PC-3 (cell line): ENCODE measurements around the gene PTPRR. TPM values are rescaled to one million over a fixed set of nuclear protein-coding genes. Genes with fewer than 3 reads are reported as not detected.
A peak's percentile ranks its signal among the peaks of the same experiment; 100 is the strongest.

Experiments used
- ATAC-seq: fragments of 200-7000 bp; cut with Tn5 transposase; 2 replicates; pipeline ENCODE4 v1.9.1; 2020; ENCODE audit warnings: mild to moderate bottlenecking, moderate library complexity
- BruUV-seq: library from RNA; stranded (reverse); fragments of 400-500 nt; replicated peaks from 2 replicates; lab custom pipeline; 2021; lab: Mats Ljungman, UMichigan
- CTCF ChIA-PET: fragments of 300-600 bp; sonication (Branson Sonifier 250); formaldehyde crosslinking; loops from one replicate; lab custom pipeline; 2022; ENCODE audit warnings: antibody characterized with exemption; lab: Charles Lee
- POLR2A ChIA-PET: fragments of 300-600 bp; sonication (Branson Sonifier 250); formaldehyde crosslinking; loops from one replicate; lab custom pipeline; 2022; ENCODE audit warnings: antibody characterized with exemption; ENCODE audit not compliant: unreplicated experiment; lab: Charles Lee
- DNase-seq: peaks from one replicate; pipeline ENCODE4 v3.0.0-alpha.2; 2015
- H2AFZ ChIP-seq: fragments of 300-600 bp; sonication (generic); 2 replicates; pipeline ENCODE4 v1.6.0; 2016; ENCODE audit warnings: antibody characterized with exemption, low read length
- H3F3A ChIP-seq: fragments of 300-600 bp; sonication (generic); one replicate; pipeline ENCODE4 v1.6.0; 2017; ENCODE audit warnings: antibody characterized with exemption, low read length, control low read depth, mild to moderate bottlenecking; ENCODE audit not compliant: unreplicated experiment
- H3K27ac ChIP-seq: fragments of 300-600 bp; sonication (generic); 2 replicates; pipeline ENCODE4 v1.5.1; 2016; ENCODE audit warnings: mild to moderate bottlenecking, low read length
- H3K27me3 ChIP-seq: fragments of 300-600 bp; sonication (generic); 2 replicates; pipeline ENCODE4 v1.6.1; 2016; ENCODE audit warnings: low read length, mixed read lengths
- H3K36me3 ChIP-seq: fragments of 300-600 bp; sonication (generic); 2 replicates; pipeline ENCODE4 v1.6.1; 2016; ENCODE audit warnings: low read depth, mixed run types, low read length, mixed read lengths
- H3K4me1 ChIP-seq: fragments of 300-600 bp; sonication (generic); 2 replicates; pipeline ENCODE4 v1.5.1; 2016; ENCODE audit warnings: low read length; ENCODE audit not compliant: insufficient read depth
- H3K4me2 ChIP-seq: fragments of 300-600 bp; sonication (generic); 2 replicates; pipeline ENCODE4 v1.6.0; 2016; ENCODE audit warnings: low read length
- H3K4me3 ChIP-seq: fragments of 300-600 bp; sonication (generic); 2 replicates; pipeline ENCODE4 v1.5.1; 2016; ENCODE audit warnings: mild to moderate bottlenecking, low read length, mixed read lengths
- H3K79me2 ChIP-seq: fragments of 300-600 bp; sonication (generic); 2 replicates; pipeline ENCODE4 v1.6.1; 2017; ENCODE audit warnings: low read length, mixed read lengths
- H3K9ac ChIP-seq: fragments of 300-600 bp; sonication (generic); 2 replicates; pipeline ENCODE4 v1.6.0; 2016; ENCODE audit warnings: mild to moderate bottlenecking, low read length
- H3K9me2 ChIP-seq: fragments of 300-600 bp; sonication (generic); replicated peaks from 2 replicates; pipeline ENCODE4 v1.6.1; 2016; ENCODE audit warnings: mixed run types, low read length, mixed read lengths
- H3K9me3 ChIP-seq: fragments of 300-600 bp; sonication (generic); 2 replicates; pipeline ENCODE4 v1.6.1; 2016; ENCODE audit warnings: low read length, mixed read lengths
- H4K20me1 ChIP-seq: fragments of 300-600 bp; sonication (generic); 2 replicates; pipeline ENCODE4 v1.6.1; 2016; ENCODE audit warnings: low read length, mixed read lengths
- EZH2 ChIP-seq: fragments of 300-600 bp; sonication (generic); IDR thresholded peaks from one replicate; pipeline ENCODE4 v1.6.1; 2017; ENCODE audit warnings: antibody characterized with exemption, mild to moderate bottlenecking, low read length; ENCODE audit not compliant: unreplicated experiment
- EZH2phosphoT487 ChIP-seq: fragments of 300-600 bp; sonication (generic); IDR thresholded peaks from 2 replicates; pipeline ENCODE4 v1.6.1; 2018; ENCODE audit warnings: mild to moderate bottlenecking, antibody characterized with exemption, low read length, borderline replicate concordance
- intact Hi-C: fragments of 100-400 bp; cut with micrococcal nuclease; formaldehyde crosslinking; loops from 2 replicates; pipeline ENCODE4 v1.9.0; 2023
- total RNA-seq: library from RNA; depleted of rRNA; stranded (reverse); fragments of >200 nt; gene quantifications from 2 replicates; pipeline ENCODE4 v1.2.3, GENCODE V29; 2014
- TF ChIP-seq, protein P1 (sequence below): fragments of 300-600 bp; sonication (generic); conservative IDR thresholded peaks from 2 replicates; pipeline ENCODE4 v1.5.1; 2017; ENCODE audit warnings: antibody characterized with exemption, low read depth, mild to moderate bottlenecking, low read length

The PTPRR gene
- total RNA-seq, 1 experiment from 2014 or later: 3.1 TPM

DNA sequence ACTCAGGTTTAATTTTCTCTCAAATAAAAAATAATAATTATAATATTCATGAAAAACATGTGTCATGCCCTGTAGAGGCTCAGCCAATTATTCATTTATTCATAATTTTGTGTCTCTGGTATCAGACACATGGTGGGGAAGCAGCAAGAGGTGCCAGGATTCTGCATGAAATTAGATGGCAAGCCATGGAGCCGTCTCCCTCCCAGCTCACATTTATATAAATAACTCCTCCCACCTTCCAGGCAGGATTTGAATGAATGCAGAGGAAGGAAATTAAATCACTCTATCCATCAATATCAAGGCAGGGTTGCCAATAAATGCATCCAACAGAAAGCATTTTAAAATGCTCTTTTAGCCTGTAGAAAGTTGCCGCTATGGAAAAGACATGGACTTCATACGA, 98.1 kb downstream of the PTPRR start:
- no peaks in the 10 kb centered on the region for H3K36me3 ChIP-seq
- no peak overlapping the region for H3K27ac ChIP-seq
- H2AFZ ChIP-seq: no peak overlapping the region
- H3K79me2 ChIP-seq: no peaks in the 10 kb centered on the region
- no peaks in the 10 kb centered on the region for H3K4me1 ChIP-seq
- H4K20me1 ChIP-seq: no peaks in the 10 kb centered on the region
- H3K9me2 ChIP-seq: no peaks in the 10 kb centered on the region
- no peaks in the 10 kb centered on the region for H3F3A ChIP-seq
- no peak overlapping the region for H3K4me2 ChIP-seq
- BruUV-seq: no TSS peak
- no peak for ATAC-seq
- intact Hi-C loops: no loop called here
- no peaks in the 10 kb centered on the region for H3K27me3 ChIP-seq
- TF ChIP-seq EZH2 (no peak), EZH2phosphoT487 (no peak)
- TF ChIP-seq, protein P1, sequence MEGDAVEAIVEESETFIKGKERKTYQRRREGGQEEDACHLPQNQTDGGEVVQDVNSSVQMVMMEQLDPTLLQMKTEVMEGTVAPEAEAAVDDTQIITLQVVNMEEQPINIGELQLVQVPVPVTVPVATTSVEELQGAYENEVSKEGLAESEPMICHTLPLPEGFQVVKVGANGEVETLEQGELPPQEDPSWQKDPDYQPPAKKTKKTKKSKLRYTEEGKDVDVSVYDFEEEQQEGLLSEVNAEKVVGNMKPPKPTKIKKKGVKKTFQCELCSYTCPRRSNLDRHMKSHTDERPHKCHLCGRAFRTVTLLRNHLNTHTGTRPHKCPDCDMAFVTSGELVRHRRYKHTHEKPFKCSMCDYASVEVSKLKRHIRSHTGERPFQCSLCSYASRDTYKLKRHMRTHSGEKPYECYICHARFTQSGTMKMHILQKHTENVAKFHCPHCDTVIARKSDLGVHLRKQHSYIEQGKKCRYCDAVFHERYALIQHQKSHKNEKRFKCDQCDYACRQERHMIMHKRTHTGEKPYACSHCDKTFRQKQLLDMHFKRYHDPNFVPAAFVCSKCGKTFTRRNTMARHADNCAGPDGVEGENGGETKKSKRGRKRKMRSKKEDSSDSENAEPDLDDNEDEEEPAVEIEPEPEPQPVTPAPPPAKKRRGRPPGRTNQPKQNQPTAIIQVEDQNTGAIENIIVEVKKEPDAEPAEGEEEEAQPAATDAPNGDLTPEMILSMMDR: no peak
- CTCF ChIA-PET: no interaction called here
- no peak for DNase-seq
- no peaks in the 10 kb centered on the region for H3K9me3 ChIP-seq
- H3K4me3 ChIP-seq: no peak overlapping the region
- H3K9ac ChIP-seq: no peak overlapping the region
- POLR2A ChIA-PET: no interaction called here

DNA sequence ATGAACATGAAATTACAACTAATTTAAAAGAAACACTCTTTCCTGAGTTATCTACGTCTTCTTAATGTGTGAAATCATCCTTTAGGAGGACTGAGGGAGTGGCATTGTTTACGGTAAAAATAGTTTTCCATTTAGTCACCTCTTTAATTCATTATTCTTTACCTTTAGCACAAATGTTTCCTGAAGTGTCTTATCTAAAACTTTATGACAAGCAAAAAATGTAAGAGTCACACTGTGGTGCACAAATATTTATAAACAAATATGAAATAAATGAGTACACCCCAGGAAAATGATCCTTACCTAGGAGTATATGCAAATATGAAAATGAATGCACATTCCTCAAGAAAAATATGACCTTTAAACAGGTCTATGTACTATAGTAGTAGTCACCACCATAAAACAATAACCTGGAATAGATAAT, 104.6 kb downstream of the PTPRR start:
- no peaks in the 10 kb centered on the region for H3K9me3 ChIP-seq
- peak overlapping the region; percentile 2; the same call in 1 of the 2 replicates for H2AFZ ChIP-seq
- H3F3A ChIP-seq: no peaks in the 10 kb centered on the region
- H3K27ac ChIP-seq: peak overlapping the region; percentile 54
- TF ChIP-seq EZH2 (no peak), EZH2phosphoT487 (no peak)
- TF ChIP-seq, protein P1: no peak
- no peaks in the 10 kb centered on the region for H3K79me2 ChIP-seq
- no peaks in the 10 kb centered on the region for H3K27me3 ChIP-seq
- no peaks in the 10 kb centered on the region for H3K36me3 ChIP-seq
- no peak overlapping the region for H3K9ac ChIP-seq
- ChIA-PET POLR2A (no interaction called here), CTCF (no interaction called here)
- no peak overlapping the region for H3K4me3 ChIP-seq
- DNase-seq: peak; percentile 83
- H3K9me2 ChIP-seq: no peaks in the 10 kb centered on the region
- H3K4me1 ChIP-seq: peaks cover 19% of the 10 kb centered on the region
- BruUV-seq: no TSS peak
- H3K4me2 ChIP-seq: peak overlapping the region; percentile 48
- no peaks in the 10 kb centered on the region for H4K20me1 ChIP-seq
- peak; percentile 93 for ATAC-seq
- intact Hi-C loops: loop anchor here (1.0 to 2.0 kb wide), 2 partner anchors 21 to 59 kb away; no protein-coding TSS in a partner anchor

DNA sequence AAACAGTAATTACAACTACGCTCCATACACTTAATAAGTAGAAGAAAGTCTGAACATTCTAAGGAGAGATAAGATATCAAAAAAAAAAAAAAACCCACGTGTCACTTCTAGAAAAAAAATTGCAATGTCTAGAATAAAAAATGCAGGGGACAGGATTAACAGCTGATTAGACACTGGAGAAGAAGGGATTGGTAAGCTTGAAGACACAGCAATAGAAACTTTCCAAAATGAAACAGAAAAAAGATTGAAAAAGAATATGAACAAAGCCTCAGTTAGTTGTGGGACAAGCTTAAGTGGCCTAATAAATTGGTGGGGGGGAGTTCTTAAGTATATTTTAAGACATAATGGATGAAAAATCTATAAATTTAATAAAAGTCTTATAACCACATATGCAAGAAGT, 105.5 kb downstream of the PTPRR start:
- BruUV-seq: no TSS peak
- Histone ChIP-seq H3K9me3 (no peaks in the 10 kb centered on the region), H3K36me3 (no peaks in the 10 kb centered on the region), H3F3A (no peaks in the 10 kb centered on the region), H3K4me3 (no peak overlapping the region), H3K9me2 (no peaks in the 10 kb centered on the region), H3K4me2 (no peak overlapping the region), H3K9ac (no peak overlapping the region), H3K27ac (peak overlapping the region; percentile 54; the same call in 1 of the 2 replicates), H3K79me2 (no peaks in the 10 kb centered on the region), H3K27me3 (no peaks in the 10 kb centered on the region), H4K20me1 (no peaks in the 10 kb centered on the region), H2AFZ (no peak overlapping the region), H3K4me1 (peaks cover 21% of the 10 kb centered on the region)
- ChIA-PET POLR2A (no interaction called here), CTCF (no interaction called here)
- intact Hi-C loops: no loop called here
- no peak for TF ChIP-seq EZH2
- TF ChIP-seq EZH2phosphoT487: no peak
- TF ChIP-seq, protein P1: no peak
- ATAC-seq (no peak), DNase-seq (no peak)
